ENCODE measurements around the gene RAD51B. TPM values are rescaled to one million over a fixed set of nuclear protein-coding genes. Genes with fewer than 3 reads are reported as not detected.
"Not testable (repeated sequence)": the region's sequence is repeated elsewhere in the genome, so short reads cannot be mapped to it uniquely, and the experiment has no call there.

Gene RAD51B
- polyA plus RNA-seq, 4 donors = 10.6 to 13.2 (median 11.3) TPM

DNA sequence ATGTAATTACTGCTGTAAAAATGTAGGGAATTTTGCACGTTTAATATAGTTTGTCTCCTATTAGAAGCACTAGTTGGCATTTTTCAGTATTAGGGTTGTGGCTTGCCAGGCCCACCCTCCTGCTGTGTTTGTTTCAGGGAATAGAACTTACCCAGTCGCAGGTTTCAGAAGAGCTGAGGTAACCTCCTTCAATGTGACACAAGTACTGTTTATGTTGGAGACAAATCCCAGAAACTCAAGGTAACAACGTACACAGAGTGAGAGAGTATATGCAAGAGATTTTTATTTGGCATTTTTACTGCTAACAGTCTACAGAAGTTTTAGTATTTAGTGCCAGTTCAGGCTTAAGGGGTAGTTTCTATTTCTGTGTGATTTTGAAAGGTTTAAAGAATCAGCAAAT, 284.3 kb downstream of the RAD51B start:
- no peak for DNase-seq (ENCODE audit: low read depth in 4 of 4, low spot score in 2 of 4)

DNA sequence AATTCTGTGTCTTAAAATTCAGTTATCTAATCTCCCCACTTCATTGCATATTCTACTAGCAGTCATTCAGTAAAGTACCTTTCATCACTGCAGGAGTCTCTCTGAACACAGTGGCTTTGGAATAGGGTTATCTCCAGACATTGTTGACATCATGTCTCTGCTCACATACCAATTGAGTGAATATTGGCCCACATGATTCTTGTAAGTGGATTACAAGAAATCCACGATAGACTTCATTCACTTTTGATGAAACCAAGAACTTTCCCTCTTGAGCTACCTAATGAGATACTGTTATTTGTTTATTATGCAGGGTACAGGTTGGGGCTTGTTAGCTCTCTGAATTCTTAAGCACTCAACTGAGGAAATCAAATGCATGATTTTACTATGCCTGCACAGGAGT, 284.9 kb downstream of the RAD51B start:
- DNase-seq (ENCODE audit: low read depth in 4 of 4, low spot score in 2 of 4) = no peak

DNA sequence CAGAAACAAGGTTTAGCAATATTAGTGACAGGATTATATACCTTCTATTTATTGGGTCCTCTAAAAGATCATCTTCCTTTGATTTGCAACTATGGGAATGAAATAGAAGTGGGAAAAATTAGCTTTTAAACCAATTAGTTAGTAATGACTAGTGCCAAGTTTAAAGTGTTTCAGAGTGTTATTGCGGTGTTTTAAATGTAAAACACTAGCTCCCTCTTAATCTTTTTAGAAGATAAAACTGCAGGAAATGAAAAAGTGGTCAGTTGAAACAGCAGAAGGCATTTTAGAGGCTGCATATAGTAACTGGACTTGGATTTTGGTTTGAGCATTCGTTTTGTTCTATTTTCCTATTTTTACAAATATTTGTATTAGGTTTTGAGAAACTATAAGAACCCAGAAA, 286.2 kb downstream of the RAD51B start:
- DNase-seq (ENCODE audit: low read depth in 4 of 4, low spot score in 2 of 4) = no peak

DNA sequence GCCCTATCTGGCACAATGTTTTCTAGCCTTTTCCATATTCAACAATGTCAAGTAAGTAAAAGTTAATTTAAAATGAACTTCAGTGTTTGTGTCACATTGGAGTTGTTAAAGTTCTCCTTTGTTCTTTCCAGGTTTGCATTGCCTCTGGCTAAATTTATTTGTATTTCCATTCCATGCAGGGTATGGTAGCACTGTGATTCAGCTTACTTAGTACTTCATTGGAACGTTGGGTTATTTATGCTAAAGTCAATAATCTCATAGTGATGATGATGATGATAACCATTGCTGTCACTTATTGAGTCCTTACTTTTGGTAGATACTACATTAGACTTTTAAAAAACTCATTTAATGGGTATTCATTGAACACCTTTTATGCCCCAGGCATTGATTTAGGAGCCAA, 286.9 kb downstream of the RAD51B start:
- no peak for DNase-seq (ENCODE audit: low read depth in 4 of 4, low spot score in 2 of 4)

DNA sequence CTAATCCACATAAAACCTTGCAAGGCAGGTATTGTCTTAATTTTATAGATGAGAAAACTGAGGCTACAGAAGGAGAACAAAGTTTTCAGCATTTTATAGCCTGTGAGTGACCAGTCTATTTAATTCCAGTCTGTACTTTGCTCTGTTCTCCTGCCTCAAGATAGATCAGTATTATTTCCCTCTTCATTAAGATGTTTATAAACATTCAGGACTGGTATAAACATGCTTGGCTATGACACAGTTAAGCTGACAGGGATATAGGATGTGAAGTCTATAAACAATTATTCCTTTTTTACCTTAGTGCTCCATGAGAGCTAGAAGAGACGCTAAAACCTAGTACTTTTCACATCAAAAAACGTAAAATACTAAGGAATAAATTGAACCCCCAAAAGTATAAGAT, 287.3 kb downstream of the RAD51B start:
- DNase-seq (ENCODE audit: low read depth in 4 of 4, low spot score in 2 of 4) = no peak

DNA sequence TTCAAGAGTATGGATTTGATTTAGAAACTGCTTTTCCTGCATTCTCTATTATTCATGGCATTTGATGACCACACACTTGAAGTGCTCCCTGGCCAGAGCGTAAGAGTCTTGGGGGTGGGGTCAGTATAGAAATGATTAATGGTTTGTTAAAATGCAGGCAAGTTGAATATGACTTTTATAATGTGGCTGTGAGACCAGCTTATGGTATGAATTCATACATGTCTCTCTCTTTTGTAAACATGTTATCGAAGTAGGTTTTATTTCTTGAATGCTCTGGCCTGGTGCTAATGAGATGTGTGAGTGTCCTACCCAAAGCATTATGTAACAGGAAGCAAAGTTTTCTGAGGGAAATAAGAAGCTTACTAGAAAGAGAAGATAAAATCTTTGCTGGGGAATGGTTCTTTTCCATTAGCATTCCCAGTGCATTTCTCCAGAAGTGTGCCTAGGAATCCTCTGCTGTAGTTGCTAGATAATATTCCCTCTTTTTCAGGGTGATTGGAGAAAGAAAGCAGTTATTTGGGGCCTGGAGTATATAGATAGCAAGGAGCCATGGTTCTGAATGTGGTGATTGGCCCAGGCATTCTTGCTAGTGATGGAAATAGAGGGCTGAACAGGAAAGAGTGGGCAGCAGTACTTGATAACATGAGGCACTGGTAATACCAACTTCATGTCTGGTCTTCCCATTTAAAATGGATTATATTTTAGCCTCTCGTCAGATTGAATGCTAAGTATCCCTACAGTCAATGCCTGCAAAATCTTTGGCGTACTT, 289.7 kb downstream of the RAD51B start:
- no peak for DNase-seq (ENCODE audit: low read depth in 4 of 4, low spot score in 2 of 4)

DNA sequence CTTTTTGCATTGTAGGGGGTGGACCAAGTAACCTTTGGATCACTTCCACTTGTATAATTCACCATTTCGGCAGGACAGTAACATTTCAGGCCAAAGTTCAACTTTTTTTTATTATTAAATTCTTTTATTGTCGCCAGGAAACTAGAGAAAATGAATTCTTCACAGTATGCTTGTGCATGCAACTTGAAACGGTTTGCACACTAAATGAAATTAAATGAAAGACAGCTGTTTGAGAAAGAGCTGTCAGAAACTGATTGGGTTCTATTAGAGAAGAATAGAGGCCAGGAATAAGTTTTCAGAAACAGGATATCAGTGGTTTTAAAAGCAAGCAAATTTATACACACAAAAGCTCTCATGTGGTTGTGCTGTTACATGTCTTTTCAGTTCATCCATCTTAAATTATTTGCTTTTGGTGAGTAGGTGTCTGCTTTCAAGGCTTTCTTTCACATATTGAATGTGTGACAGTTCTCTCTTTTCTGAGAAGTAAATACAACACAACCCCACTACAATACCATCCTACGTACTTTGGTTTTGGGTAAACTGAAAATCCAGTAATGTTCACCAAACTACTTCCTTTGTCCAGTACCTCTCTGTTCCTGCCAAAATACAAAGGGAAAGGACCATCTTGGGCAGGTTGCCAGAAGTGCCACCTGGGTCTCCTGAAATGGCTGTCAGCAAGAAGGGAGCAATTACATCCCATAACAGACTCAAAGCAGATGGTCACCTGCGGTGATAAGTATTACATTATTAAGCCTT, 291.7 kb downstream of the RAD51B start:
- DNase-seq (ENCODE audit: low read depth in 4 of 4, low spot score in 2 of 4) = no peak

DNA sequence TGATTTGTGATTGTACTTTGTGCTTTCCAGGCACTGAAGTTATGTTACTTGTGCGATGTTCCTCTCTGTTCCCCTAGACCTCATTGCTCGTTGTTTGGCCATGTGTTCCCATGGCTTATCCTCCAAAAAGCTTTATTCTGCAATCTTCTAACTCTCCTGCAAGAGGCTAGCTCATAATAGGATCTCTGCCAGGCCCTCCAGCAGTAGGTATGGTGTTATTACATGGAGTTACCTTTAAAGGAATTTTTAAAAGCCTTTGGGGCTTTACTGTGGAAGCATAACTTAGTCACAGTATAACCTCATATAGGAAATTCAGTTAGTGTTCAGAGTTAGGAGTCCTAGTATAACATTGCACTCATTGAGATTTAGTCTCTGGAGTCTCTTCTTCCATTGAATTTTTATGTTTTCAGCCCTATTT, 292.3 kb downstream of the RAD51B start:
- DNase-seq (ENCODE audit: low read depth in 4 of 4, low spot score in 2 of 4) = no peak

DNA sequence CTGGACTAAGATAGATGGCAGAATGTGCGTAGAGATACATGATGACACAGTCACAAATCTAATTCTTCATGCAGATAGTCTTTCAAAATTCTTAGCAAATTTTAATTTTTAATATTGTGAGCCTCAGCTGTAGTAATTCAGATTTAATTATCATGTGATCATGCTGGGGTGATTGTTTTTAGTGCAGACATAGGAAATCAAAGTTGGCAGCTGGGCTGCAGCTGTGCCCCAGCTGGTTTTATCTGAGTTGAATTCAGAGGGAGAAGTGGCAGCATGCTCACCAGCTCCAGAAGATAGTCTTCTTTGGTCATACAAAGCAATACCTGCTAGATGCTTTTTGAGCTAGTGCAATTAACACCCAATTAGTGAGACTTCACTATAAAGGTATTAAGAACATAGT, 292.9 kb downstream of the RAD51B start:
- DNase-seq (ENCODE audit: low read depth in 4 of 4, low spot score in 2 of 4) = no peak

DNA sequence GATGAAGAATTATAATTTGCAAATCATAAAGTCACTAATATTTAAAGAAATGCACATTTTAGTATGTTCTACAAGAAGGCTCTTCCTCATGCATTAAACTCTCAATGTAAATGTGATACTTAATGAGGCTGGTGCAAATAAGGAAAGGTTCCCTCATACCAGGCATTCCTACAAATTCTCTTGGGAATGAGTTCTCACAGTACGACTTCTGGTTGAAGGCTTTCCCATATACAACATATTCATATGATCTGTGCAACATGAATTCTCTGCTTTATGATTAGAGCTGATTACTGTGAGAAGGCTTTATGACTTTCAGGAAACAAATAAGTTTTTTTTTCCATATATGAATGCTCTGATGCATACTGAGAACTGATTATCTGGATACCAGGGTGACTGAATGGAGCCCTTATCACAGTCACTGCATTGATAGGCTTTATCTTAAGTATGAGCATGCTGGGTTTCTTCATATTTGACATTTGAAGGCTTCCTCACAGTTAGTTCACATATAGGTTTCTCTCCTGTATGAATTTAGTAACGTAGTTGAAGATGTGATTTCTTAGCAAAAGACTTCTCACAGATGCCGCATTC, 293.9 kb downstream of the RAD51B start:
- no peak for DNase-seq (ENCODE audit: low read depth in 4 of 4, low spot score in 2 of 4)

DNA sequence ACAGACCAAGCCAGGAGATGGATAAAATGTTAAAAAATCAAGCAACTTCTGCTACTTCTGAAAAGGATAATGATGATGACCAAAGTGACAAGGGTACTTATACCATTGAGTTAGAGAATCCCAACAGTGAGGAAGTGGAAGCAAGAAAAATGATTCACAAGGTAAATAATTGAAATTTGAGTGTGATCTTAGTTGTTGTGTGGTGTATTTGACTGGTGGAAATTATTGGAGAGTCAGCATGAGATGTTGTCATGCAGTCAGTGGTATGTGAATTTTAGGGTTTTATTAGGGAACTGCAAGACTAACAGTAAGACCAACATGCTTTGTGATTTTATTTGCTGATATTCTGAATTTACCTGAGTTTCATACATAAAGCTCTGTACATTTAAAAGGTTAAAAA, 296.4 kb downstream of the RAD51B start:
- DNase-seq (ENCODE audit: low read depth in 4 of 4, low spot score in 2 of 4) = not testable (repeated sequence)

DNA sequence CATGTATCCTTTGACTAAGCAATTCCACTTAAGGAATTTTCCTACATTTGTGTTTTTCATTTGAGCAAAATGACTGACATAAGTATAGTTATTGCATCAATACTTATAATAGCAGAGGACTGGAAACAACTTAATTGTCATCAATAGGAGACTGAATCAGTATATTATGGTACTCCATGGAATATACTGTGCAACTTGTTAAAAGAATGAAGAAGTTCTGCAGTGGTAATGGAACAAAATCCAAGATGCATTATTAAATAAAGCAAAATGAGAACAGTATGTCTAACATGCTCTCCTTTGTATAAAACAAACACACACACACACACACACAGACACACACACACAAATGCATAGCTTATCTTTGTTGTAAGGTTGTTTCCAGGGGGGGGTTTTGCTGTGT, 303.1 kb downstream of the RAD51B start:
- DNase-seq (ENCODE audit: low read depth in 4 of 4, low spot score in 2 of 4) = no peak

DNA sequence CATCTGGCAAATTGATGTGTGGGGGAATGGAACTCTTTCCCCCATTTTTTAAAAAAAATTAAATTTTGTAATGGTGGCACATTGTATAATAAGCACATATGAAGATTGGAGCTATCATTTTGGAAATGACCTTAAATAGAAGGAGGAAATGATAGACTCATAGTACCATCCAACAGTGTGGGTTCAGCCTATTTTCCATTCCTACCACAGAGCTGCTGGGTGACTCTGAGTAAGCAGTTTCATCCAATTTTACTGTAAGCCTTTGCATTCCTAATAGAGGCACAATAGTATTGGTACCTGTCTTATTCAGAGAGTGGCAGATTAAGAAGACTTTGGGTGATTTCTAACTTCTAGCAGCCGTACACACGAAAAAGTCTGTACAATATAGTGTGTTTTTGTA, 304.5 kb downstream of the RAD51B start:
- DNase-seq (ENCODE audit: low read depth in 4 of 4, low spot score in 2 of 4) = no peak

DNA sequence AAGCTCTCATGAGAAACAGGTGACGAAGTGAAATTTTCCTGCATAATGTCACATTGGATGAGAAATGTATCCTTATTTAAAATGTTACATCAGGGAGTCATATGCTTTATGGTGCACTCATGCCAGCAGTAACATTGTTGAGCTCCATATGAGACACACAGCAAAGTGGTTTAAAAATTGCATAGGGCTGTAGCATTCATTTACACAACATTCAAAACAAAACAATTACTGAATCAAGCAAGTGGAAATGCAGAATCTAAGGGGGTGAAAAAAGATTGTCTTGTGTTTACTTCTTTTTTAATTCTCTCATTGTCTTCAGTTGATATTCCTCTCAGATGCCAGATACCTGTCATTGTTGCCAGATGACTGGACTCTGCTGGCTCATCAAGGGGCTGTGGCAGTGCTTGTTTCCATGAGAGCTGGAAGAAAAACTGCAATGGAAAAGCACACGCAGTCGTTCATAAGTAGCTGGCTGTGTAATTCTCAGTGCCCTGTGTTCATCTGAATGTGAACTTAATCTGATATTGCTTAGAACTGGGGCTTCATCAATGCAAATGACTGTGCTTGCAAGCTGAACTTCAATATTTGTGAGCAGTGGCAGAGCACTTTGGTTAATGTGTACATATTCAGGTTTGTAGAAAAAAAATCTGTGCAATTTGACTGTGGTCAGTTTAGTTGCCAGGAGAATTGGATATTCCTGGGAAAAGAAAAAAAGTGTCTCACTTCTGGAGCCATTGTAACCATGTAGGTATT, 305.6 kb downstream of the RAD51B start:
- no peak for DNase-seq (ENCODE audit: low read depth in 4 of 4, low spot score in 2 of 4)

DNA sequence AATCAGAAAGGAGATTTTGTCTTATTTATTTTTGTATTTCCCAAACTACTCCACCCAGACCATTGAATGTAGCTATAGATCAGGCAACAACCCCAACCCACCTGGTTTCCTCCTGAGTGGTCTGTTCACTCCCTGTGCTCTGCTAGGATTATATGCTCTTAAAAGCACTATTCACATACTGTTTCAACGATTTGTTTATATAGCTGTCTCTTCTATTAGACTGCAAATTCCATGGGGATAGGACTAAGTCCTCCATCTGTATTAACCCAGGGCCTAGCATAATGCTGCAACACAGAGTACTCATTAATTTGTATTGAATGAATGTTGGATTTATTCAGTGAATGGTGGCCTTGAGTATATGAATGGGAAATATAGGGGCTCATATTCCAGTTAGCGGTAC, 307.6 kb downstream of the RAD51B start:
- DNase-seq (ENCODE audit: low read depth in 4 of 4, low spot score in 2 of 4) = no peak

DNA sequence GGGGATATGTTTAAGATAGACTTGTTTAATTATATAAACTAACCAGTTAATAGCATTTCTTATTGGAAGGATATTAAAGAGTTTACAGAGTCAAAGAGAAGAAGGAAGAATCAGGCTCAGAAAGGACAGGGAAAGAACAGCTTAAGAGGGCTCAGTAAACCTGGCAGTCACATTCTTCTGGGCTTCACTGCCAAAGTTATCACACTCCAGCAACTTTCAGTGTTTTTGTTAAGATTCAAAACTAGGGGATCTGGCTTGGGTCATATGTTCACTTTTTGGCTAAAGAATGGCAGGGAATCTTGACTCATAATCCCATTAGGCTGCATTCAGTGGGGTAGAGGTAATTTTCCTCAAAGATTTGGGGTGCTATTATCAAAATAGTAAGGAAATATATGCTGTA, 312.3 kb downstream of the RAD51B start:
- no peak for DNase-seq (ENCODE audit: low read depth in 4 of 4, low spot score in 2 of 4)

DNA sequence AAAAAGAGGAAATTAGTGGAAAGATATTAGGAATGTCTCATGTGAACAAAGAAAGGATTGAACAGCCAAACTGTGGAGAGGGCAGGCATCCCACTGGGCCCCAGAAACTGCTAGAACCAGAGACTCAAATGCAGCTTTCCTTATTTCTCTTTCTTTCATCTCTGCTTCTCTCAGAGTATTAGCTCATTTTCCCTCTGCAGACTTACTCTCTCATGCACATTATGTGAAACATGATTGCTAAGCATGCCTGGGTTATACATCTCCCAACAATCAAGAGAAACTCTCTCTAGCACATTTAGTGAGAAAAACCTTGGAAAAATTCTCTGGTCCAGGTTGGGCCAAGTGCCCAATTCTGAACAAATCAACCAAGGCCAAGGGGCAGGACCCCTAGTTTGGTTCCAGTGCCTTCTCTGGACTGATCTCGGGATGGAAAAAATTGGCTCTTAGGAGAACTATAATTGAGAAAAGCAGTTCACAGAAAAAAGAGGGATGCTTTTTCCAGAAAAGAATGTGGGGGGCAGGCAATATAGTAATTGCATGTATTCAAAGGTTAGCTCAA, 313.1 kb downstream of the RAD51B start:
- DNase-seq (ENCODE audit: low read depth in 4 of 4, low spot score in 2 of 4) = no peak

DNA sequence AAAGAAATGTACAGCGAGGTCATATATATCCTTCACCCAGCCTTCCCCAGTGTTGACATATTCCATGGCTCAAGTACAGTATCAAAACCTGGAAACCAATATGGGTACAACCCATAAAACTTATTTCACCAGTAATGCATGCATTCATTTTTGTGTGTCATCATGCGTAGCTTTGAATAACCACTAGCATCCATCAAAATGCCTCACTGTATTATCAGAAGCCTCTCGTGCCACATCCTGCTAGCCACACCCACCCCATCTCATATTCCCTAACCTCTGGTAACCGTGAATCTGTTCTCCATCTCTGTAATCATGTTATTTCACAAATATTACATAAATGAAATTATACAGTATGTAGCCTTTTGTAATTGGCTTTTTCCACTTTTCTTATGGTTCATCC, 314.3 kb downstream of the RAD51B start:
- no peak for DNase-seq (ENCODE audit: low read depth in 4 of 4, low spot score in 2 of 4)

DNA sequence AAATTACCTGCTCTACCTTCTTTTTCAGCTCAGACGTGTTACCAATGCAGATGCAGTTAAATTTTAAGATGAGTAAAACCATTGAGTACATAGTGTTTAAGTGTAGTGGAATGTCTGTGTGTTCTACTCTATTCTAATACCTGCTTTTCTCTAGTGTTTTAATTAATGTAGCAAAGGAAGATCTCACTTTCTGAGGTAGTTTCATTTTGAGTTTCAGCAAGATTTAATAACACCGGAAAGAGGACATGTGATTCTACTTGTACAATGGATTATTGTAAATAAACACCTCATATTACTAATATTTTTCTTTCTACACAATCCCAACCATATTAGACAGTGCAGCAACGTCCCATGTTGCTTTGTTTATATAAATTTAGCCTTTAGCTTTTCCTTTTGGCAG, 315.4 kb downstream of the RAD51B start:
- no peak for DNase-seq (ENCODE audit: low read depth in 4 of 4, low spot score in 2 of 4)

DNA sequence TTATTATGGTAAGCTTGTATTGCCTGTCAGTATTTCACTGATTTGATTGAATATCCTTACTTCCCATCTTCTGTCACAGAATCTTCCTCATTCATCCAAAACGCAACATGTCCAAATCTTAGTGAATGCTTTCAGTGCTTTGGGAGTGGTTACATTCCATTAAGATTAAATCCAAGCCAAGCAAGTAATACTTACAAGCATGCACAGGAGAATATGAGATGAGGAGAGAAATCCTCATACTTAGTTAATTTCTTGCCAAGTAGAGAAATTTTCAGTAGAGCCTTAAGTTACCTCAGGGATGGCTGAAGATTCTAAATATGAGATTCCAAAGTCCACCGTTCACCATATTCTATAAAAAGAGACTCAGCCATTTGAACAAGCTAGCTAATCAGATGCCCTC, 316.0 kb downstream of the RAD51B start:
- no peak for DNase-seq (ENCODE audit: low read depth in 4 of 4, low spot score in 2 of 4)
